HG03571 (cell line): Measurements from ENCODE around the gene NCK2.

ENCODE experiments used
- ATAC-seq: cut with Tn5 transposase; IDR thresholded peaks from one replicate; pipeline ENCODE4 v1.9.1; 2021; ENCODE audit not compliant: unreplicated experiment

NCK2 gene

GRCh38 chr2:105868060-105868459, 123.3 kb downstream of the NCK2 start:
- no peak for ATAC-seq

GRCh38 chr2:105869341-105869740, 124.6 kb downstream of the NCK2 start:
- ATAC-seq, result no peak

GRCh38 chr2:105870062-105870461, 125.3 kb downstream of the NCK2 start:
- ATAC-seq, result no peak

GRCh38 chr2:105870858-105871257, 126.1 kb downstream of the NCK2 start:
- no peak for ATAC-seq

GRCh38 chr2:105872142-105872728, 127.5 kb downstream of the NCK2 start:
- peak; percentile 39 for ATAC-seq

- ATAC-seq, result no peak
Measured at GRCh38 chr2:105872830-105873229, 128.1 kb downstream of the NCK2 start.

- no peak for ATAC-seq
Measured at GRCh38 chr2:105873281-105873680, 128.6 kb downstream of the NCK2 start.

GRCh38 chr2:105873721-105874120, 129.0 kb downstream of the NCK2 start:
- peak; percentile 83 for ATAC-seq

GRCh38 chr2:105874466-105874865, 129.8 kb downstream of the NCK2 start:
- ATAC-seq, result no peak

GRCh38 chr2:105875241-105875640, 130.5 kb downstream of the NCK2 start:
- no peak for ATAC-seq

- no peak for ATAC-seq
Measured at GRCh38 chr2:105876191-105876590, 131.5 kb downstream of the NCK2 start.

GRCh38 chr2:105877945-105878344, 133.2 kb downstream of the NCK2 start:
- no peak for ATAC-seq

- ATAC-seq, result no peak
Measured at GRCh38 chr2:105879106-105879802, 134.5 kb downstream of the NCK2 start.

GRCh38 chr2:105879803-105880300, 135.1 kb downstream of the NCK2 start:
- ATAC-seq, result no peak

GRCh38 chr2:105880637-105881036, 135.9 kb downstream of the NCK2 start:
- ATAC-seq, result no peak

- no peak for ATAC-seq
Measured at GRCh38 chr2:105881286-105882136, 136.8 kb downstream of the NCK2 start.

GRCh38 chr2:105882341-105882740, 137.6 kb downstream of the NCK2 start:
- ATAC-seq, result no peak

GRCh38 chr2:105882920-105883435, 138.3 kb downstream of the NCK2 start:
- ATAC-seq, result no peak

GRCh38 chr2:105883911-105884694, 139.4 kb downstream of the NCK2 start:
- ATAC-seq, result no peak

GRCh38 chr2:105885456-105885855, 140.7 kb downstream of the NCK2 start:
- no peak for ATAC-seq

GRCh38 chr2:105886029-105886454, 141.3 kb downstream of the NCK2 start:
- no peak for ATAC-seq
